Mesothelial cell of epicardium (in vitro differentiated cells): ENCODE results near the gene TRAF3IP1. TPM values are rescaled to one million over a fixed set of nuclear protein-coding genes. Genes with fewer than 3 reads are reported as not detected.

Source experiments
- DNase-seq, 2 experiments: peaks; one replicate each; pipeline ENCODE4 v3.0.0; 2021; ENCODE audit warnings: low spot score in 2 of 2; ENCODE audit not compliant: unreplicated experiment in 2 of 2
- H3K27ac Mint-ChIP-seq: 2 replicates; pipeline ENCODE4 v1.8.0; 2021; ENCODE audit warnings: mixed read lengths
- H3K27me3 Mint-ChIP-seq: 2 replicates; pipeline ENCODE4 v1.8.0; 2021; ENCODE audit warnings: low read depth, mixed read lengths
- H3K36me3 Mint-ChIP-seq: 2 replicates; pipeline ENCODE4 v1.8.0; 2021; ENCODE audit warnings: mixed read lengths
- H3K4me1 Mint-ChIP-seq: 2 replicates; pipeline ENCODE4 v1.8.0; 2021; ENCODE audit warnings: mixed read lengths
- H3K4me3 Mint-ChIP-seq: 2 replicates; pipeline ENCODE4 v1.8.0; 2021; ENCODE audit warnings: mild to moderate bottlenecking, moderate library complexity, mixed read lengths
- H3K9me3 Mint-ChIP-seq: 2 replicates; pipeline ENCODE4 v1.8.0; 2021; ENCODE audit warnings: mixed read lengths
- CTCF ChIP-seq: fragments of 200-600 bp; sonication (generic); IDR thresholded peaks from one replicate; pipeline ENCODE4 v1.5.0; 2021; ENCODE audit warnings: antibody characterized with exemption; ENCODE audit not compliant: unreplicated experiment
- total RNA-seq: library from RNA; stranded (reverse); gene quantifications from 3 replicates; pipeline ENCODE4 v1.2.1, GENCODE V29; 2021

TRAF3IP1 gene
- total RNA-seq, 1 donor from 2014 or later: 17.5 TPM

DNA sequence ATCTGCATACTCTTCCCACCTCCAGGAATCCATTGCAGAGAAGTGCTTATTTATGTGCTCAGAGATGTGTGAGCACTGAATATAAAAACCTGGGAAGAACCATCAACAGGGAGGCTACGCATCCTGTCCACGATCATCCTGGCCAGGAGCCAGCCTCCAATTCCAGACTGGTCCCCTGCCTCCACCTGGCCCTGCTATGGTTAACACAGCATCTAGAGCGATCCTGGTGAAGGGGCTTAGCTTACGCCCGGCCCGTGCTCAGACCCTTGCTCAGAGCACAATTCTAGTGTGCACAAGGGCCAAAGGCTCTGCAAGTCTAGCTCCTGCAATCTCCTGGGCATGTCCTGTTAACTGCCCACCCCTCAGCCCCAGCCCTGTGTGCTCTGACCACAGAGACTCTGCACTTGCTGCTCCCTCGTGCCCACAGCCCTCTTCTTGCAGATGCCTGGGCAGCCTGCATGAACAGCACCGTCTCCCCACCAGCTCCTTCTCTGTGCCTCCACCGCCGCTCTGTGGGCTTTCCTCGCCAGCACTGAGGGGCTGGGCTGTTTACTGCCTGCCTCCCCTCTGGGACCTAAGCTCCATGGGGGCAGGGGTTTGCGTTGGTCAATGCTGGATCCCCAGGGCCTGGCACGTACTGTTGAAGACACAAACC lies 38.4 kb upstream of the TRAF3IP1 start:
- Mint-ChIP-seq H3K9me3 (no peaks in the 10 kb centered on the region), H3K27ac (no peak overlapping the region)
- TF ChIP-seq CTCF: no peak

DNA sequence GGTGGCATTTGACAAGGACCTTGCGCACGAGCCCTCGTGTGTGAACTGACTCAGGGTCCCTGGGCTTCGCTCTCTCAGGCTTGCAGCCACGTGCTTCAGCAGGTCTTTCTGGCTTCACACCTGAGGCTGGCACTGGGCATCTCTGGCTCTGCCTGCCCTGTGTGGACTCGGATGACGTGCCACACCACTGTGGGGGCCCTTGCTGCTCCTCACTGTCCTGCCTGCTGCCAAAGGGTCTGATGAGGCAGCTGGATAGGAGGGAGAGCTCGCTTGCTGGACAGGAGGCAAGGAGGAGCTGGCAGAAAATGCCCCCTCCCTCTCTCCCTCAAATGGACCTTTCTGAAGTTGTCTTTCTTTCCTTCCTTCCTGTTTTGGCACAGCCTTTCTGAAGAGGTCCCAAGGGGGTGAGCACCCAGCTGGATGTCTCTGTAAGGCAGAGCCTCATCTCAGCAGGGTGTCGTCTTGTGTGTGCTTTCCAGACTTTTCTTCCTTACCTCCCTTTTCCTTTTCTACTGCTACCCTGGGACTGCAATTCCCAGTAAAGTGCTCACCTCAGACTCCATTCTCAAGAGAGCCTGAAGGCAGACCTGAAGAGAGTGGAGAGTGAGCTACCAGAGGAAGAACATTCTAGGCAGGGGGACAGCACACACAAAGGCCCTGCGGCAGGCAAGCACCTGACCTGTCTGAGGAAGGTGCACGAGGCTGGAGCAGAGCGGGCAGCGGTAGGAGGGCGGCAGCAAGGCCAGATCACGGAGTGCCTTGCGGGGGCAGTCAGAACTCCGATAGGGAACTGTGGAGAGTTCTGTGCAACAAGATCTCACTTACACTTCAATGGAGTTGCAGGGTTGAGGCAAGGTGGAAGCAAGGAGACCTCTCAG lies 37.2 kb upstream of the TRAF3IP1 start:
- Mint-ChIP-seq H3K4me3 (no peak overlapping the region), H3K36me3 (no peaks in the 10 kb centered on the region), H3K4me1 (peaks cover 27% of the 10 kb centered on the region), H3K27me3 (no peaks in the 10 kb centered on the region), H3K9me3 (no peaks in the 10 kb centered on the region), H3K27ac (no peak overlapping the region)
- no peak for TF ChIP-seq CTCF
- DNase-seq: no peak

More for the DNA sequence above, 38.4 kb upstream of the TRAF3IP1 start:
- Mint-ChIP-seq H3K4me1 (peaks cover 19% of the 10 kb centered on the region), H3K27me3 (no peaks in the 10 kb centered on the region), H3K36me3 (no peaks in the 10 kb centered on the region), H3K4me3 (no peak overlapping the region)
- DNase-seq: no peak

DNA sequence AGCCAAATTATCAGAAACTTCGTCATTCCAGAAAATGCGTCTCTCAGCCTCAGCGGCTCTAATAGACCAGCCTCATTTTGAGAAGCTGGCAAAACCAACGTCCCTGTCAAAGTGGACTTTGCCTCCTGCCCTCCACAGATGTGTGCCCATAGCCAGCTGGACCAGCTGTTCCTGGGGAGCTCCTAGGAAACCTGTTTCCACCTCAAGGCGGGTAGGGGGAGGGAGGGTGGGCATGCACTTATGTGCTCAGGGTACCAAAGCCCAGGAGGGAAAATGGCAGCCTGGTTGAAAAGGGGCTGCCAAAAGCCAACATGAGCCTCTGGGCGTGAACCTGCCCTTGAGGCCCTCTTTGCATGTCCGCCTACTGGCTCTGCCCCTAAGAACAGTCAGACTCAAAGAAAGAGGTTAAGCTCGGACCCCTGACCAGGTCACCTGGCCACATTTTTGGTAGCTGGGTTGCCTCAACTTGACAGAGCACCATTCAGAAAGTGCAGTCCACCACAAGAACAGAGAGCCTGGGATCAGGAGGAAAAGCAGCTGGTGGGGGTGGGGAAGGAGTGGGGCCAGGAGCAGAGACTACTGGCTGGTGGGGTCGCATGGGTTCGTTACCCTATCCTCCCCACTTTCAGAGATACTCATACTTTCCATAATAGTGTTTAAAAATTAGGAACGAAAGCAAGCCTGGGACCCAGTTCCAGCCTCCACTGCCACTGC lies 35.4 kb upstream of the TRAF3IP1 start:
- peaks cover 35% of the 10 kb centered on the region for H3K4me1 Mint-ChIP-seq

DNA sequence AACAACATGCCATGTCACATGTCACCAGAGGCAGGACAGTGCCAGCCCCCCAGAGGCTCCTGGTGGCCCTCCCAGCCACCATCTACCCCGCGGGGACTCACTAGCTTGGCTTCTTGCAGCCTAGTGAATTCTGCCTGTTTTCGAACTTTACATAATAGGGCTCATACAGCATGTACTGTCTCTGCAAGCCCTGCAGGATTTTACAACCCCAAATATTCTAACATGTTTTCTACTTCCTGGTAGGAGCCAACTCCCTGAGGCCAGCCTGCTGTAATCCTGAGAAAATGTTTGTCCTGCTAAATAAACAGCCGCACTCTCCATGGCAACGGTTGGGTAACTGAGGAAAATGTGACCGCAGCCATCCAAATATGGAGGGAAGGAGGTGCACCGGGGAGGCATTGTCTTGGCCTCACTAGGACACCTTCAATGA lies 34.6 kb upstream of the TRAF3IP1 start:
- no peaks in the 10 kb centered on the region for H3K27me3 Mint-ChIP-seq
- DNase-seq: peak in 1 of 2 experiments; percentile 53
- H3K9me3 Mint-ChIP-seq: no peaks in the 10 kb centered on the region
- H3K4me1 Mint-ChIP-seq: peaks cover 40% of the 10 kb centered on the region
- no peaks in the 10 kb centered on the region for H3K36me3 Mint-ChIP-seq
- H3K4me3 Mint-ChIP-seq: no peak overlapping the region
- H3K27ac Mint-ChIP-seq: peak overlapping the region; percentile 90
- no peak for TF ChIP-seq CTCF

More for the DNA sequence above, 35.4 kb upstream of the TRAF3IP1 start:
- Mint-ChIP-seq H3K27me3 (no peaks in the 10 kb centered on the region), H3K27ac (peak overlapping the region; percentile 90), H3K9me3 (no peaks in the 10 kb centered on the region), H3K4me3 (no peak overlapping the region), H3K36me3 (no peaks in the 10 kb centered on the region)
- no peak for TF ChIP-seq CTCF
- no peak for DNase-seq

GRCh38 chr2:238286095-238286494 lies 34.2 kb upstream of the TRAF3IP1 start:
- H3K36me3 Mint-ChIP-seq: no peaks in the 10 kb centered on the region
- H3K27ac Mint-ChIP-seq: peak overlapping the region; percentile 90
- H3K27me3 Mint-ChIP-seq: no peaks in the 10 kb centered on the region
- peaks cover 40% of the 10 kb centered on the region for H3K4me1 Mint-ChIP-seq
- H3K9me3 Mint-ChIP-seq: no peaks in the 10 kb centered on the region
- TF ChIP-seq CTCF: no peak
- no peak overlapping the region for H3K4me3 Mint-ChIP-seq
- no peak for DNase-seq
